Activated CD8-positive, alpha-beta memory T cell treated with anti-CD3 and anti-CD28 coated beads for 36 hours (primary cell): ENCODE results near the gene FAM219A. TPM values are rescaled to one million over a fixed set of nuclear protein-coding genes. Genes with fewer than 3 reads are reported as not detected.

Source experiments
- CTCF ChIA-PET: fragments of 350-600 bp; sonication (Branson Sonifier 250); formaldehyde crosslinking; loops from one replicate; lab custom pipeline; 2021; ENCODE audit warnings: antibody characterized with exemption; lab: Charles Lee
- POLR2A ChIA-PET: fragments of 350-600 bp; sonication (Branson Sonifier 250); formaldehyde crosslinking; loops from one replicate; lab custom pipeline; 2021; ENCODE audit warnings: antibody characterized with exemption; lab: Charles Lee
- total RNA-seq, 2 experiments: library from RNA; stranded (reverse); gene quantifications; one replicate each; pipeline ENCODE4 v1.2.3, GENCODE V29; 2021

Gene FAM219A
- total RNA-seq, 2 experiments from 2014 or later, result 8.4 to 8.7 TPM

DNA sequence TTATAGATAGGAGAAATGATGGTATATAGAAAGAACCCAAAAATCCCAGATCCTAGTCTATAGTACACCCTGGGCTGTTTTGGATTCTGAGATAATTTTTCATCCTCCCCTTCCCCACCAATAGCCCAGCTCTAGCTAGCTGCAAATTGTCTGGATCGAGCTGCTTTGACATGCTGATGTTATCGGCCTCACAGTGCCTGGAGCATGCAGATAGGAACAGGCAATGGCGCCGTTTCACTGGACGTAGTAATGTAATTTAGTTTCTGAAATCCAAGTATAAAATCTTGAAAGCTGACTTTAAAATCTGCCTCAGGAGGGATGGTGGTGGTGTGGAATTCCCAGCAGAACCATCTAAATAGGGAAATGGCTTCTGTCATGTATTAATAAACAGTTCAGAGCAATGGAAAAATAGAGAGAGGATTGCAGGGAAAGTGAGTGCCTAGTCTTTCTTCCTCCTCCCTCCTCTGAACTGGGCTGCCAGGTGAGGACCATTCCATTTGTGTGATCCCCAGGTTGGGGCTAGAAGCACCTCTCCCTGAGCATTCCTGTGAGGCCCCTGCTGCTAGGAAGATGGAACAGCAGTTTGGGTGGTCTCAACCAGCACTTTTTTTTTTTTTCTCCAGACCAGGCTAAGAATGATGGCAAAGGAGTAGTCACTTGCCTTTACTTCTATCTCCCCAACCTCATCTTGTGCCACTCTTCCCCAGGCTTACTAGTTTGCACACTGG lies 31.9 kb downstream of the FAM219A start:
- ChIA-PET CTCF (no interaction called here), POLR2A (no interaction called here)

- POLR2A ChIA-PET, result no interaction called here
- CTCF ChIA-PET, result interaction anchor here (1.1 kb wide), 1 partner anchor 172 kb away, joined by 3 read pairs; no protein-coding TSS in a partner anchor
These were observed 38.5 kb downstream of the FAM219A start for GRCh38 chr9:34419716-34420504.

DNA sequence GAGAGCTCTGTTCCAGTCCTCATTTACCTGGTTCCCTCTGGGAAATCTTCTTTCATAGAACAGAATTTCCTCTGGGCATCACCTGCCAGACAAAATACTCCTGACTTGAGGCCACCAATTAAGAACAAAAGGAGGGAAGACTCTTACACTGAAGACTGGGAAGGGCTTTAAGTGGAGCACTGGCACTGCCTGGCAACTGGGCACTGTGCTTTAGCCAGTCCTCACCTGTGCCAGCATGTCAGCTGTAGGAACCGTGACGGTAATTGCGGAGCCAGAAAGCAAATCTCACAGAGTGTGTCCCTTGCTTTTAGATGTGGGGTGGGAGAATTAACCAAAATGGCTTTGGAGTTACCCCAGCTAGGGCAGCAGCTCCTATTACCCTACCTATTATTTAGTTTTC lies 40.6 kb downstream of the FAM219A start:
- POLR2A ChIA-PET, result interaction anchor here (0.6 kb wide), 1 partner anchor 245 kb away, joined by 7 read pairs; no protein-coding TSS in a partner anchor
- CTCF ChIA-PET, result no interaction called here

GRCh38 chr9:34413231-34413852 lies 45.0 kb downstream of the FAM219A start:
- ChIA-PET POLR2A (no interaction called here), CTCF (interaction anchor here (1.4 kb wide), 1 partner anchor 9 kb away, joined by 5 read pairs; no protein-coding TSS in a partner anchor)

GRCh38 chr9:34412336-34412735 lies 46.0 kb downstream of the FAM219A start:
- ChIA-PET CTCF (interaction anchor here (0.7 to 1.4 kb wide), 2 partner anchors 8 to 80 kb away, joined by 4 to 5 read pairs; no protein-coding TSS in a partner anchor), POLR2A (interaction anchor here (0.6 kb wide), 1 partner anchor 314 kb away, joined by 6 read pairs; no protein-coding TSS in a partner anchor)

- ChIA-PET CTCF (no interaction called here), POLR2A (no interaction called here)
These were observed 49.2 kb downstream of the FAM219A start for GRCh38 chr9:34409154-34409553.

GRCh38 chr9:34408173-34408572 lies 50.2 kb downstream of the FAM219A start:
- ChIA-PET POLR2A (no interaction called here), CTCF (no interaction called here)

GRCh38 chr9:34406219-34406618 lies 52.2 kb downstream of the FAM219A start:
- POLR2A ChIA-PET, result interaction anchor here (0.8 kb wide), 1 partner anchor 10 kb away, joined by 3 read pairs; no protein-coding TSS in a partner anchor
- CTCF ChIA-PET, result interaction anchor here (3.8 kb wide), 1 partner anchor 95 kb away, joined by 21 read pairs; no protein-coding TSS in a partner anchor

GRCh38 chr9:34405719-34406118 lies 52.7 kb downstream of the FAM219A start:
- ChIA-PET CTCF (interaction anchor here (3.8 kb wide), 1 partner anchor 95 kb away, joined by 21 read pairs; no protein-coding TSS in a partner anchor), POLR2A (no interaction called here)

GRCh38 chr9:34403554-34404380 lies 54.6 kb downstream of the FAM219A start:
- POLR2A ChIA-PET, result no interaction called here

GRCh38 chr9:34400686-34401602 lies 57.4 kb downstream of the FAM219A start:
- POLR2A ChIA-PET, result no interaction called here
- CTCF ChIA-PET, result interaction anchor here (0.6 kb wide), 1 partner anchor 104 kb away, joined by 3 read pairs; no protein-coding TSS in a partner anchor

More at GRCh38 chr9:34403554-34404380, 54.6 kb downstream of the FAM219A start:
- CTCF ChIA-PET, result interaction anchor here (0.6 to 3.8 kb wide), 16 partner anchors 9 to 754 kb away, joined by 3 to 21 read pairs (median 4); no protein-coding TSS in a partner anchor

DNA sequence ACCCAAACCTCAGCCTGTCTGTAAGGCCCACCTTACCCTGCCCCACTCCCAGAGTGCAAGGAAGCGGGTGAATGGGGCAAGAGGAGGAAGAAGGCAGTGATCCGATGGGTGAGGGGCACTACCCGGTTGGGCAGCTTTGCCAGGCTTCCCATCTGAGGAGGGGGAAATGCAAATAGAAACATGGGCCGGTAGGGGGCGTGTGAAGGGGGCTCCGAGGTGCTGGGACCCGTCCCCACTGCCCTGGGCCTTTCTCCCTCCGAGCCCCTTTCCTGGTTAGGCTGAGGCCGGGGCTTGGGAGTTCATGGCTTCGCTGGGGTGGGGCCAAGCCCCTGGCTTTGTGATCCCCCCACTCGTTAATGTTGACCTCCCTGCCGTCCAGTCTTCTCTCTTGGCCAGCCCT lies 58.1 kb downstream of the FAM219A start:
- CTCF ChIA-PET, result interaction anchor here (0.6 kb wide), 1 partner anchor 104 kb away, joined by 3 read pairs; no protein-coding TSS in a partner anchor
- POLR2A ChIA-PET, result interaction anchor here (0.6 kb wide), 1 partner anchor 69 kb away, joined by 3 read pairs; no protein-coding TSS in a partner anchor

GRCh38 chr9:34399729-34400128 lies 58.6 kb downstream of the FAM219A start:
- ChIA-PET POLR2A (interaction anchor here (0.6 kb wide), 1 partner anchor 69 kb away, joined by 3 read pairs; no protein-coding TSS in a partner anchor), CTCF (interaction anchor here (1.6 kb wide), 1 partner anchor 192 kb away, joined by 4 read pairs; no protein-coding TSS in a partner anchor)

DNA sequence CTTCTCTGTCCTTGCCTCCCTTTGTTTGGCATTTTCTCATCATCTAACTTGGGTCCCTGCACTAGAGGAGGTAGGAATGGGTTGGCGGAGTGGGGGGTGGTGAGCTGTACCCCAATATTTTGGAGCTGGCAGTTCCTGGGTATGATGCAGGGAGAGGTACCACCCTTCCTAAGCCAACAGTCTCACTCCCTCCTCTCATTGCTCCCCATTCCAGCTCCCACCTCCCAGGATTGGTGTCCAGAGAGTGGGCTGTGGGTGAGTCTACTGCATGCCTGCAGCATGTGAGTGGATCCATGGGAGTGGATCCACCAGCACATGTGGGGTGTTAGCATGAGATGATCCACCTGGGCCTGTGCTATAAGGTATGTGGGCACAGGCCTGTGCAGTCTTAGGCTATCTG lies 59.5 kb downstream of the FAM219A start:
- ChIA-PET CTCF (interaction anchor here (1.6 kb wide), 1 partner anchor 192 kb away, joined by 4 read pairs; no protein-coding TSS in a partner anchor), POLR2A (no interaction called here)

- ChIA-PET POLR2A (no interaction called here), CTCF (no interaction called here)
These were observed 61.8 kb downstream of the FAM219A start for GRCh38 chr9:34396276-34397214.

DNA sequence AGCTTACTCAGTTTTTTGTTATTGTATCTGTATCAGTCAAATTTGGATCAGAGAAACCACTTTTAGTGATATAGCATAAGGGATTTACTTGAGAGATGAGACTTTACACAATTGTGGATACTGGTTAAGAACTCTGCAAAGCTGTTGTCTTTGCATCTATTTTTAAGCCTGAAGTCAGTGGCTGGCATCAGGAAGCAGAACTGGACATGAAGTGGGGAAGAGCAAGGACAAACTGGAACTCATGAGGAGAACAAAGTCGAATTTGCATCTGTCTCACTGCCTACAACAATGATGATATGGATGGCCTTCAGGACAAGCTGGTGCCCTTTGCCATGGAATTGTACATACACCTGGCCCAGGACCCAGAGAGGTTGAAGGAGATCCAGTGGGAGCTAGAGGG lies 65.9 kb downstream of the FAM219A start:
- POLR2A ChIA-PET, result no interaction called here
- CTCF ChIA-PET, result interaction anchor here (1.6 kb wide), 1 partner anchor 13 kb away, joined by 5 read pairs; no protein-coding TSS in a partner anchor
